NT2/D1 (cell line): ENCODE data around the gene FSD1L.

Experiments
- SUZ12 ChIP-seq: IDR thresholded peaks from 2 replicates; pipeline ENCODE4 v1.6.1; 2011; ENCODE audit not compliant: insufficient read length, insufficient read depth; ENCODE audit errors: extremely low read depth
- YY1 ChIP-seq: IDR thresholded peaks from 2 replicates; pipeline ENCODE4 v1.6.1; 2011; ENCODE audit not compliant: insufficient read length, insufficient read depth
- ZNF274 ChIP-seq: IDR thresholded peaks from 2 replicates; pipeline ENCODE4 v1.6.1; 2011; ENCODE audit warnings: mild to moderate bottlenecking, low read depth, low read length

- TF ChIP-seq YY1 = no peak
- no peak for TF ChIP-seq SUZ12
- no peak for TF ChIP-seq ZNF274
Measured at GRCh38 chr9:105421154-105421553, 26.7 kb upstream of the FSD1L start.
